Activated T-helper 2 cell treated with anti-CD3 and anti-CD28 coated beads, Interferon-gamma antibody, Interleukin-2, Interleukin-4, amounts not matched to agents 10 μg/mL and 5 μg/mL and 100 μg/mL, durations not matched to agents 14 hours and 24 hours and 36 hours (primary cell): Measurements from ENCODE around the gene CCK. TPM values are rescaled to one million over a fixed set of nuclear protein-coding genes. Genes with fewer than 3 reads are reported as not detected.

Source experiments
- DNase-seq: peaks from one replicate; pipeline ENCODE4 v3.0.0; 2021; ENCODE audit warnings: low spot score
- H3K27ac Mint-ChIP-seq: one replicate; pipeline ENCODE4 v1.8.0; 2021; ENCODE audit warnings: mixed read lengths
- H3K27me3 Mint-ChIP-seq: one replicate; pipeline ENCODE4 v1.8.0; 2021; ENCODE audit warnings: low read depth, mixed read lengths
- H3K36me3 Mint-ChIP-seq: one replicate; pipeline ENCODE4 v1.8.0; 2021; ENCODE audit warnings: low read depth, mixed read lengths
- H3K4me1 Mint-ChIP-seq: one replicate; pipeline ENCODE4 v1.8.0; 2021; ENCODE audit warnings: low read depth, mixed read lengths
- H3K4me3 Mint-ChIP-seq: one replicate; pipeline ENCODE4 v1.8.0; 2021; ENCODE audit warnings: low read depth, mild to moderate bottlenecking, moderate library complexity, mixed read lengths
- H3K9me3 Mint-ChIP-seq: one replicate; pipeline ENCODE4 v1.8.0; 2021; ENCODE audit warnings: mixed read lengths
- intact Hi-C: fragments of 100-400 bp; cut with micrococcal nuclease; formaldehyde crosslinking; loops from one replicate; pipeline ENCODE4 v1.15.1; 2023
- total RNA-seq: library from RNA; stranded (reverse); gene quantifications from 2 replicates; pipeline ENCODE4 v1.2.3, GENCODE V29; 2022

Gene CCK
- total RNA-seq, 1 donor from 2014 or later: not detected

- Mint-ChIP-seq H3K4me1 (peaks cover 49% of the 10 kb centered on the region), H3K27ac (no peak overlapping the region), H3K4me3 (peak overlapping the region; percentile 20), H3K9me3 (no peaks in the 10 kb centered on the region), H3K27me3 (no peaks in the 10 kb centered on the region), H3K36me3 (peaks cover 53% of the 10 kb centered on the region)
- intact Hi-C loops: no loop called here
- DNase-seq: no peak
Observed at GRCh38 chr3:42214064-42214463, 51.9 kb downstream of the CCK start.

- DNase-seq: no peak
- no peaks in the 10 kb centered on the region for H3K9me3 Mint-ChIP-seq
Observed at GRCh38 chr3:42213417-42213816, 52.6 kb downstream of the CCK start.

GRCh38 chr3:42210726-42211125 is 55.3 kb downstream of the CCK start:
- DNase-seq: no peak
- Mint-ChIP-seq H3K9me3 (no peaks in the 10 kb centered on the region), H3K27me3 (no peaks in the 10 kb centered on the region), H3K4me3 (no peak overlapping the region), H3K27ac (no peak overlapping the region), H3K36me3 (peaks cover 53% of the 10 kb centered on the region), H3K4me1 (peaks cover 28% of the 10 kb centered on the region)
- intact Hi-C loops: no loop called here

More at GRCh38 chr3:42213417-42213816, 52.6 kb downstream of the CCK start:
- no peak overlapping the region for H3K27ac Mint-ChIP-seq
- H3K36me3 Mint-ChIP-seq: peaks cover 54% of the 10 kb centered on the region
- intact Hi-C loops: no loop called here
- H3K27me3 Mint-ChIP-seq: no peaks in the 10 kb centered on the region
- H3K4me1 Mint-ChIP-seq: peaks cover 49% of the 10 kb centered on the region
- no peak overlapping the region for H3K4me3 Mint-ChIP-seq

GRCh38 chr3:42209917-42210316 is 56.1 kb downstream of the CCK start:
- DNase-seq: no peak
- no peak overlapping the region for H3K4me3 Mint-ChIP-seq
- peaks cover 23% of the 10 kb centered on the region for H3K4me1 Mint-ChIP-seq
- no peak overlapping the region for H3K27ac Mint-ChIP-seq
- H3K9me3 Mint-ChIP-seq: no peaks in the 10 kb centered on the region
- H3K36me3 Mint-ChIP-seq: peaks cover 51% of the 10 kb centered on the region
- intact Hi-C loops: no loop called here
- H3K27me3 Mint-ChIP-seq: no peaks in the 10 kb centered on the region

Other genes with a start within 250 kb of the CCK start
- gene TRAK1, start 174.8 kb downstream of the CCK start, total RNA-seq: 37.8 and 40.9 TPM in 2 replicates
- not detected in 2 replicates for gene LYZL4, start 144.4 kb upstream of the CCK start, total RNA-seq
- 0.51 and 0.52 TPM in 2 replicates for gene VIPR1, start 236.5 kb upstream of the CCK start, total RNA-seq